Right lobe of liver (tissue), 4 donors: Measurements from ENCODE around the gene CACNA1C.

ENCODE experiments used
- CTCF ChIP-seq, 4 donors: fragments of 200-600 bp in 3 of 4; fragments of 450-650 bp in 1 of 4; IDR thresholded peaks; one replicate each; pipeline versions ENCODE4 v1.5.1 to v1.8.0; 2016 to 2022; ENCODE audit warnings: antibody characterized with exemption in 4 of 4, mild to moderate bottlenecking in 2 of 4
- POLR2A ChIP-seq: fragments of 450-650 bp; IDR thresholded peaks from one replicate; pipeline ENCODE4 v1.6.1; 2017; ENCODE audit warnings: antibody characterized with exemption, mild to moderate bottlenecking
- donor health status: DM: no; HTN: no; CAD: no.
- donor health status: DM: no; HTN: no; CAD: no.
- donor health status: DM: no; HTN: yes; CAD: no.

GRCh38 chr12:2167231-2167630 lies 114.4 kb downstream of the CACNA1C start:
- TF ChIP-seq CTCF (IDR thresholded peaks at IDR 0.05) (no peak), POLR2A (no peak)
